ENCODE data around the gene PPP1CC. TPM values are rescaled to one million over a fixed set of nuclear protein-coding genes. Genes with fewer than 3 reads are reported as not detected.
"Not testable (repeated sequence)": the region's sequence is repeated elsewhere in the genome, so short reads cannot be mapped to it uniquely, and the experiment has no call there.

PPP1CC gene
- total RNA-seq, 1 donor from 2014 or later: 90.6 TPM

GRCh38 chr12:110775997-110776396 lies 33.3 kb upstream of the PPP1CC start:
- H3K36me3 ChIP-seq: no peaks in the 10 kb centered on the region
- ATAC-seq: no peak
- intact Hi-C loops (cut with DNase I): no loop called here
- H3K4me1 ChIP-seq: peaks cover 3% of the 10 kb centered on the region
- no peak for TF ChIP-seq CTCF (IDR thresholded peaks at IDR 0.05)
- no peaks in the 10 kb centered on the region for H3K9me3 ChIP-seq
- no peak overlapping the region for H3K27ac ChIP-seq
- no peak for DNase-seq
- no peak overlapping the region for H3K4me3 ChIP-seq
- no peaks in the 10 kb centered on the region for H3K27me3 ChIP-seq

GRCh38 chr12:110774824-110775223 lies 32.1 kb upstream of the PPP1CC start:
- TF ChIP-seq CTCF (IDR thresholded peaks at IDR 0.05): no peak
- Histone ChIP-seq H3K27ac (no peak overlapping the region), H3K27me3 (no peaks in the 10 kb centered on the region), H3K9me3 (no peaks in the 10 kb centered on the region), H3K4me3 (no peak overlapping the region), H3K36me3 (no peaks in the 10 kb centered on the region), H3K4me1 (peaks cover 3% of the 10 kb centered on the region)
- DNase-seq: no peak
- no peak for ATAC-seq
- intact Hi-C loops (cut with DNase I): no loop called here

- intact Hi-C loops (cut with DNase I): no loop called here
- DNase-seq: no peak
- no peaks in the 10 kb centered on the region for H3K4me1 ChIP-seq
- H3K9me3 ChIP-seq: no peaks in the 10 kb centered on the region
- no peak for ATAC-seq
- no peak overlapping the region for H3K4me3 ChIP-seq
- no peak overlapping the region for H3K27ac ChIP-seq
- H3K27me3 ChIP-seq: no peaks in the 10 kb centered on the region
- TF ChIP-seq CTCF (IDR thresholded peaks at IDR 0.05): no peak
- H3K36me3 ChIP-seq: no peaks in the 10 kb centered on the region
Observed at GRCh38 chr12:110768960-110769359, 26.3 kb upstream of the PPP1CC start.

- Histone ChIP-seq H3K27ac (no peak overlapping the region), H3K4me1 (no peaks in the 10 kb centered on the region), H3K4me3 (no peak overlapping the region), H3K9me3 (no peaks in the 10 kb centered on the region), H3K27me3 (no peaks in the 10 kb centered on the region), H3K36me3 (no peaks in the 10 kb centered on the region)
- no peak for ATAC-seq
- no peak for TF ChIP-seq CTCF (IDR thresholded peaks at IDR 0.05)
- DNase-seq: no peak
- intact Hi-C loops (cut with DNase I): no loop called here
Observed at GRCh38 chr12:110767863-110768262, 25.2 kb upstream of the PPP1CC start.

- H3K36me3 ChIP-seq: no peaks in the 10 kb centered on the region
- no peaks in the 10 kb centered on the region for H3K9me3 ChIP-seq
- no peak for TF ChIP-seq CTCF (IDR thresholded peaks at IDR 0.05)
- H3K27me3 ChIP-seq: no peaks in the 10 kb centered on the region
- intact Hi-C loops (cut with DNase I): no loop called here
- ATAC-seq (peak; percentile 28), DNase-seq (no peak)
- no peak overlapping the region for H3K27ac ChIP-seq
- H3K4me1 ChIP-seq: no peaks in the 10 kb centered on the region
- H3K4me3 ChIP-seq: no peak overlapping the region
Observed at GRCh38 chr12:110766311-110767154, 23.8 kb upstream of the PPP1CC start.

GRCh38 chr12:110765572-110765971 lies 22.9 kb upstream of the PPP1CC start:
- DNase-seq; H3K4me1 ChIP-seq; H3K9me3 ChIP-seq; intact Hi-C loops (cut with DNase I); H3K27me3 ChIP-seq; ATAC-seq; H3K36me3 ChIP-seq; H3K27ac ChIP-seq; H3K4me3 ChIP-seq: not testable (repeated sequence)
